Fibroblast of mammary gland (primary cell): ENCODE measurements around the gene C9.

ENCODE experiments used
- DNase-seq: peaks from one replicate; pipeline ENCODE4 v3.0.0-alpha.2; 2010; ENCODE audit warnings: low read depth
- H3K4me3 ChIP-seq: 2 replicates; pipeline ENCODE4 v1.5.1; 2011; ENCODE audit warnings: low read depth, mild to moderate bottlenecking, low read length, moderate library complexity; ENCODE audit not compliant: control insufficient read depth
- CTCF ChIP-seq: conservative IDR thresholded peaks from 2 replicates; pipeline ENCODE4 v1.5.1; 2011; ENCODE audit warnings: low read depth, low read length, inconsistent platforms; ENCODE audit not compliant: control insufficient read depth, insufficient read depth

The C9 gene

GRCh38 chr5:39376293-39376714 lies 12.0 kb upstream of the C9 start:
- no peak overlapping the region for H3K4me3 ChIP-seq
- DNase-seq = peak; percentile 67
- TF ChIP-seq CTCF = peak; percentile 82

- TF ChIP-seq CTCF = no peak
- no peak for DNase-seq
- no peak overlapping the region for H3K4me3 ChIP-seq
Observed at GRCh38 chr5:39373791-39374190, 9.5 kb upstream of the C9 start.

- no peak for DNase-seq
- no peak overlapping the region for H3K4me3 ChIP-seq
- TF ChIP-seq CTCF = no peak
Observed at GRCh38 chr5:39371367-39371635, 7.0 kb upstream of the C9 start.

GRCh38 chr5:39370555-39371366 lies 6.5 kb upstream of the C9 start:
- H3K4me3 ChIP-seq = no peak overlapping the region
- TF ChIP-seq CTCF = no peak
- DNase-seq = no peak

GRCh38 chr5:39369123-39369815 lies 5.0 kb upstream of the C9 start:
- no peak overlapping the region for H3K4me3 ChIP-seq
- TF ChIP-seq CTCF = no peak
- DNase-seq = peak; percentile 14

GRCh38 chr5:39368116-39368515 lies 3.8 kb upstream of the C9 start:
- TF ChIP-seq CTCF = no peak
- DNase-seq = peak; percentile 13
- H3K4me3 ChIP-seq = no peak overlapping the region
